Mesenchymal stem cell (in vitro differentiated cells and primary cell): ENCODE results near the gene DNAL1.

Experiments used
- DNase-seq: peaks from one replicate; pipeline ENCODE4 v3.0.0-alpha.2; 2013
- H2AFZ ChIP-seq: one replicate; pipeline ENCODE4 v1.6.1; 2013; ENCODE audit warnings: low read depth, mild to moderate bottlenecking, control low read depth, inconsistent platforms, low read length, moderate library complexity
- H2AK5ac ChIP-seq: 2 replicates; pipeline ENCODE4 v1.6.1; 2013; ENCODE audit warnings: low read length, moderate library complexity, mild to moderate bottlenecking, inconsistent platforms; ENCODE audit not compliant: severe bottlenecking
- H2BK120ac ChIP-seq: one replicate; pipeline ENCODE4 v1.6.1; 2013; ENCODE audit warnings: low read depth, mild to moderate bottlenecking, inconsistent platforms, low read length, moderate library complexity
- H2BK12ac ChIP-seq, 2 experiments: one replicate each; pipeline ENCODE4 v1.6.1; 2013; ENCODE audit warnings: inconsistent platforms in 2 of 2, low read length in 2 of 2, mild to moderate bottlenecking in 2 of 2, moderate library complexity in 2 of 2, control low read depth in 1 of 2
- H2BK15ac ChIP-seq: one replicate; pipeline ENCODE4 v1.6.1; 2013; ENCODE audit warnings: mild to moderate bottlenecking, low read depth, inconsistent platforms; ENCODE audit not compliant: poor library complexity, severe bottlenecking
- H2BK5ac ChIP-seq: 2 replicates; pipeline ENCODE4 v1.6.1; 2013; ENCODE audit warnings: low read depth, mild to moderate bottlenecking, low read length, control low read depth, inconsistent platforms; ENCODE audit not compliant: poor library complexity, severe bottlenecking
- H3K14ac ChIP-seq, 2 experiments: one replicate each; pipeline ENCODE4 v1.6.1; 2013; ENCODE audit warnings: inconsistent platforms in 2 of 2, low read length in 2 of 2, control low read depth in 1 of 2, mild to moderate bottlenecking in 1 of 2, moderate library complexity in 1 of 2
- H3K18ac ChIP-seq, 2 experiments: one replicate each; pipeline ENCODE4 v1.6.1; 2013; ENCODE audit warnings: inconsistent platforms in 2 of 2, low read length in 2 of 2, control low read depth in 1 of 2, low read depth in 1 of 2, mild to moderate bottlenecking in 1 of 2
- H3K23ac ChIP-seq, 2 experiments: one replicate each; pipeline ENCODE4 v1.6.1; 2013; ENCODE audit warnings: inconsistent platforms in 2 of 2, low read length in 2 of 2, mild to moderate bottlenecking in 2 of 2, moderate library complexity in 2 of 2, control low read depth in 1 of 2
- H3K27ac ChIP-seq: 2 replicates; pipeline ENCODE4 v1.5.1; 2013; ENCODE audit warnings: mild to moderate bottlenecking, moderate library complexity, low read length, control low read depth, inconsistent platforms; ENCODE audit not compliant: poor library complexity, severe bottlenecking
- H3K27me3 ChIP-seq, 2 experiments: 2 replicates each; pipeline versions ENCODE4 v1.6.1 to v1.7.0; 2013; ENCODE audit warnings: low read length in 2 of 2, mild to moderate bottlenecking in 2 of 2, moderate library complexity in 2 of 2, control low read depth in 1 of 2, inconsistent platforms in 1 of 2; ENCODE audit not compliant: control insufficient read depth in 1 of 2, insufficient read depth in 1 of 2
- H3K36me3 ChIP-seq, 2 experiments: 2 replicates each; pipeline versions ENCODE4 v1.6.1 to v1.7.0; 2013; ENCODE audit warnings: low read length in 2 of 2, control low read depth in 1 of 2, inconsistent platforms in 1 of 2, low read depth in 1 of 2, mild to moderate bottlenecking in 1 of 2; ENCODE audit not compliant: insufficient read depth in 2 of 2, control insufficient read depth in 1 of 2
- H3K4ac ChIP-seq, 2 experiments: one replicate each; pipeline ENCODE4 v1.6.1; 2013; ENCODE audit warnings: inconsistent platforms in 2 of 2, low read length in 2 of 2, mild to moderate bottlenecking in 2 of 2, moderate library complexity in 2 of 2, control low read depth in 1 of 2, low read depth in 1 of 2
- H3K4me1 ChIP-seq: 2 replicates; pipeline ENCODE4 v1.6.1; 2013; ENCODE audit warnings: low read depth, low read length, control low read depth; ENCODE audit not compliant: control insufficient read depth, insufficient read depth
- H3K4me2 ChIP-seq: 2 replicates; pipeline ENCODE4 v1.6.1; 2013; ENCODE audit warnings: low read length, mild to moderate bottlenecking, inconsistent platforms; ENCODE audit not compliant: poor library complexity, severe bottlenecking
- H3K4me3 ChIP-seq, 2 experiments: 2 replicates each; pipeline versions ENCODE4 v1.5.1 to v1.7.0; 2013; ENCODE audit warnings: low read length in 2 of 2, mild to moderate bottlenecking in 2 of 2, control low read depth in 1 of 2, low read depth in 1 of 2; ENCODE audit not compliant: insufficient read depth in 1 of 2
- H3K79me1 ChIP-seq: replicated peaks from 2 replicates; pipeline ENCODE4 v1.6.1; 2013; ENCODE audit warnings: mild to moderate bottlenecking, control low read depth, low read length, inconsistent platforms; ENCODE audit not compliant: poor library complexity, severe bottlenecking
- H3K9ac ChIP-seq: 2 replicates; pipeline ENCODE4 v1.7.0; 2013; ENCODE audit warnings: mild to moderate bottlenecking, low read length, moderate library complexity
- H3K9me3 ChIP-seq: 2 replicates; pipeline ENCODE4 v1.7.0; 2013; ENCODE audit warnings: mild to moderate bottlenecking, low read length; ENCODE audit not compliant: control insufficient read depth
- H4K8ac ChIP-seq: one replicate; pipeline ENCODE4 v1.6.1; 2013; ENCODE audit warnings: inconsistent platforms, mild to moderate bottlenecking, low read length, moderate library complexity
- H4K91ac ChIP-seq: one replicate; pipeline ENCODE4 v1.6.1; 2013; ENCODE audit warnings: mild to moderate bottlenecking, low read length, inconsistent platforms
- WGBS: methylation state at CpG from one replicate; pipeline ENCODE4 v1.1.7; 2013; ENCODE audit warnings: mixed read lengths; 5-methylcytosine and 5-hydroxymethylcytosine counted together

DNAL1 gene

DNA sequence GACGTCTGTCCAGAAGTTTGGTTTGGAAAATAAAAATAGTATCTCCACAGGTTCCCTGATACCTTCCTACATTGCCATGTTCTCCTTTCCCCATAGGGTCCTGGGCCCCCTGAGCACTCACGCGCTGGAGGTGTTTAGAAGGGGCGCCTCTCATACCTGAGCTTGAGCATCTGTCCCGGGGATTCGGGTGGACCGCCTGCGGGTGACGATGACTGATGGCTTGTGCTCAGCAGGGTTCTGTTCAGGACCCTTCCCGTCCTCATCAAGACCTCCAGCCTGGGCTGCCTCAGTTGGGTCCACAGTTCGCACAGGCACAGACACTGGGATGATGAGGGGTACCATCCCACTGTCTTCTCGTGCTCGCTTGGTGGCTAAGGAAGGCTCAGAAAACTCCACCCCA lies 92.1 kb downstream of the DNAL1 start:
- Histone ChIP-seq H3K79me1 (peaks cover 11% of the 10 kb centered on the region), H3K18ac (no peak overlapping the region), H3K14ac (no peak overlapping the region), H3K27me3 (no peaks in the 10 kb centered on the region), H2BK12ac (no peak overlapping the region), H3K27ac (no peak overlapping the region), H2AK5ac (no peak overlapping the region), H3K36me3 (peaks cover 44 to 60% of the 10 kb centered on the region in 2 experiments), H3K9me3 (no peaks in the 10 kb centered on the region), H3K4me1 (peaks cover 29% of the 10 kb centered on the region), H3K9ac (no peak overlapping the region), H4K8ac (no peak overlapping the region), H3K4me2 (no peak overlapping the region), H3K4ac (no peak overlapping the region), H4K91ac (no peak overlapping the region), H2AFZ (no peak overlapping the region), H3K23ac (no peak overlapping the region), H2BK5ac (no peak overlapping the region), H2BK15ac (no peak overlapping the region), H3K4me3 (no peak overlapping the region), H2BK120ac (no peak overlapping the region)
- no peak for DNase-seq
- 93% methylated on average over 11 of the region's 13 CpGs for WGBS

DNA sequence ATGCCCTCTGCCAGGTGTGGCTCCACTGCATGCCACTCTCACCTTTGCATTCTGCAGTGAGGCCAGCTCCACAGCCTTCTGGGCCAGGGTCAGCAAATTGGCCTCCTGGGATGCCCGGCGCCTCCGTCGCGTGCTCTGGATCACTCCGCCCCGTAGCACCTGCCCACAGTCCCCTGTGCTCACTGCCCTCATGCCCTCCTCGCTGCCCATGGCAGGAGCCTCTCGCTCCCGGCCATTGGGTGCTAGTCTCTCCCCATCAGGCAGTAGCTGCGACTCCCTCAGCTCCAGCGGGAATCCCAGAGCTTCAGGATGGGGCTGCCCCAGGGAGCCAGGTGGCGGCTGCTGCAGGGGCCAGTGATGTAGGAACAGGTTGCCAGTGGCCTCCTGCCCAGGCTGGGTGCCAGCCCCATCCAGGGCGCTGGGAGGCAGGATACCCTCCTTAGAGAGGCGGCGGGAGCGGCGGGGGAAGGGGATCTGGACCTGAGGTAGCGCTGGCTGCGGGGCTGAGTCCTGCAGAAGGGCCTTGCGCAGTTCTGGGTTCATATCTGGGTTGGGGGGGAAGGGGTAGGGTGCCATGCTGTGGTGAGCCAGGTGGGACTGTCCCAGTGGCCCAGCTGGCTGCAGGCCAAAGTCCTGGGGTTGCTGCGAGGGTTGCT lies 93.9 kb downstream of the DNAL1 start:
- Histone ChIP-seq H3K27ac (no peak overlapping the region), H3K36me3 (peaks cover 42 to 54% of the 10 kb centered on the region in 2 experiments), H2BK5ac (no peak overlapping the region), H3K14ac (no peak overlapping the region), H3K79me1 (peaks cover 8% of the 10 kb centered on the region), H3K4me1 (peaks cover 47% of the 10 kb centered on the region), H4K8ac (no peak overlapping the region), H3K9ac (no peak overlapping the region), H2BK12ac (no peak overlapping the region), H3K4me3 (no peak overlapping the region), H3K9me3 (no peaks in the 10 kb centered on the region), H4K91ac (peak overlapping the region; percentile 56), H2AFZ (no peak overlapping the region), H3K4ac (no peak overlapping the region), H2AK5ac (no peak overlapping the region), H2BK15ac (no peak overlapping the region), H2BK120ac (no peak overlapping the region), H3K4me2 (no peak overlapping the region), H3K23ac (no peak overlapping the region), H3K18ac (no peak overlapping the region), H3K27me3 (no peaks in the 10 kb centered on the region)
- WGBS = over 99% methylated on average over 21 of the region's 22 CpGs
- no peak for DNase-seq

GRCh38 chr14:73739174-73739898 lies 94.5 kb downstream of the DNAL1 start:
- H3K23ac ChIP-seq = no peak overlapping the region
- H3K9ac ChIP-seq = peak overlapping the region; percentile 58
- DNase-seq = no peak
- H2AK5ac ChIP-seq = no peak overlapping the region
- H2BK5ac ChIP-seq = no peak overlapping the region
- H3K4me3 ChIP-seq = no peak overlapping the region
- H4K91ac ChIP-seq = peak overlapping the region; percentile 52
- H3K4ac ChIP-seq = no peak overlapping the region
- H3K18ac ChIP-seq = no peak overlapping the region
- H2BK15ac ChIP-seq = no peak overlapping the region
- no peak overlapping the region for H3K27ac ChIP-seq
- WGBS = 95% methylated on average over 20 of the region's 21 CpGs
- no peak overlapping the region for H4K8ac ChIP-seq
- no peak overlapping the region for H2BK120ac ChIP-seq
- no peak overlapping the region for H2AFZ ChIP-seq
- H3K27me3 ChIP-seq = no peaks in the 10 kb centered on the region
- H3K4me1 ChIP-seq = peaks cover 54% of the 10 kb centered on the region
- H3K36me3 ChIP-seq = peaks cover 44 to 50% of the 10 kb centered on the region in 2 experiments
- no peak overlapping the region for H3K14ac ChIP-seq
- H3K9me3 ChIP-seq = no peaks in the 10 kb centered on the region
- H3K79me1 ChIP-seq = peaks cover 8% of the 10 kb centered on the region
- H2BK12ac ChIP-seq = peak overlapping the region in 1 of 2 experiments; percentile 10
- no peak overlapping the region for H3K4me2 ChIP-seq

DNA sequence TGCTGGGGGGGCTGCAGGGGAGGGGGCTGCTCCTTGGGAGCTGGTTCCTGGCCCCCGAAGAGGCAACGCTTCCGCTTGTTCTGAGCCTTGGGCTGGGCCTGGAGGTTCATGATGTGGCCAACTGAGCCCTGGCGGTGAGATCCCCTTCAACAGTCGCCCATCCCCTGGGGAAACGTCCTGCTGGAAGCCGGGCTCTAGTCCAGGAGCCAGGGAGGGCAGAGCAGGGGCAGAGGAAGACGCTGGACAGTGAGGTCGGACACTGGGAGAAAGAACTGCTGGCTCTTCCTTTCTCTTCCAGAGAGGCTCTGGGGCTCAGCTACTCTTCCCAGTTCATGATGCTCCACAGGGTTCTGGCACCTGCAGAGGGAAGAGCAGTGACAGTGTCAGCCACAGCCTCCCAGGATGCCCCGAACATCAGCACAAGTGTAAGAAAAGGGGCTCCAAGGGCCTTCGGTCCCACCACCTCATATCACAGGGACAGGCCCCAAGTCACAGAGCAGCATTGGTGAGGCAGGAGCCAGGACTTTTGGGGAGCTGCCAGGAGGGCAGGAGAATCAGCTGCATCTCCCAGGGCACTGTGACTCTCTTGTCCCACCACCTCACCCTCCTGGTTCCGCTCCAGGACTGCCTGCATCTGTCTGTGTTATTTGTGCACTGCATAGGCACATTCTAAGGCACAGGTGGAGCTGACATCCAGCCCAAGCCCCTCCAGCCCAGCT lies 95.3 kb downstream of the DNAL1 start:
- 92% methylated on average over 12 of the region's 12 CpGs for WGBS
- peak overlapping the region; percentile 36 for H4K8ac ChIP-seq
- peak overlapping the region; percentile 31 for H2AK5ac ChIP-seq
- H2BK12ac ChIP-seq = peak overlapping the region in 1 of 2 experiments; percentile 6
- H2BK120ac ChIP-seq = no peak overlapping the region
- peak overlapping the region; percentile 83 for H2BK15ac ChIP-seq
- no peak overlapping the region for H2AFZ ChIP-seq
- peak overlapping the region in 1 of 2 experiments; percentile 49 for H3K4me3 ChIP-seq
- H3K18ac ChIP-seq = peak overlapping the region; percentile 56 to 62
- H3K27me3 ChIP-seq = no peaks in the 10 kb centered on the region
- H3K9me3 ChIP-seq = no peaks in the 10 kb centered on the region
- peak overlapping the region; percentile 94 for H3K27ac ChIP-seq
- H3K14ac ChIP-seq = peak overlapping the region in 1 of 2 experiments; percentile 68
- H3K4ac ChIP-seq = peak overlapping the region; percentile 3 to 73
- no peak overlapping the region for H3K23ac ChIP-seq
- peak overlapping the region; percentile 58 for H3K9ac ChIP-seq
- no peak overlapping the region for H3K4me2 ChIP-seq
- peak overlapping the region; percentile 75 for H4K91ac ChIP-seq
- H2BK5ac ChIP-seq = no peak overlapping the region
- H3K79me1 ChIP-seq = peaks cover 8% of the 10 kb centered on the region
- no peak for DNase-seq
- H3K4me1 ChIP-seq = peaks cover 61% of the 10 kb centered on the region
- H3K36me3 ChIP-seq = peaks cover 43 to 48% of the 10 kb centered on the region in 2 experiments
